Fibroblast of mammary gland (primary cell): ENCODE data around the gene ARHGEF38.

Experiments
- DNase-seq: peaks from one replicate; pipeline ENCODE4 v3.0.0-alpha.2; 2010; ENCODE audit warnings: low read depth
- H3K4me3 ChIP-seq: 2 replicates; pipeline ENCODE4 v1.5.1; 2011; ENCODE audit warnings: low read depth, mild to moderate bottlenecking, low read length, moderate library complexity; ENCODE audit not compliant: control insufficient read depth
- TF ChIP-seq, protein P1 (sequence below): conservative IDR thresholded peaks from 2 replicates; pipeline ENCODE4 v1.5.1; 2011; ENCODE audit warnings: low read depth, low read length, inconsistent platforms; ENCODE audit not compliant: control insufficient read depth, insufficient read depth

Gene ARHGEF38

DNA sequence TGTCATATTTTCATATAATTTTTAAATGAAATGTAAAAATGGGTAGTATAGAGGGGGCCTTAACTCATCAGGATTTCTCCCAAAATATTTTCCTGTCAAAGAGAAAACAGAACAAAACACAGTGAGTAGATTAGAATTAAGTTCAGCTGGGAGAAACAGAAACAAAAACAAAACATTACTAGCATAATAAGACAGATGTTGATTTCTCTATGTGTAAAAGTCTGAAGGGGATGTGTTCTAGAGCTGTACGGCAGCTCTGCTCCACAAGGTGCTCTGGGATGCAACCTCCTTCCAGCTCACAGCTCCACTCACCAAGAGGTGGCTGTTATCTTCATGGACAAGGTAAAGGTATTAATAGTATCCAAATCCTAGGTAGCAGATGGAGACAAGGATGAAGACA lies 72.8 kb downstream of the ARHGEF38 start:
- H3K4me3 ChIP-seq: no peak overlapping the region
- TF ChIP-seq, protein P1, sequence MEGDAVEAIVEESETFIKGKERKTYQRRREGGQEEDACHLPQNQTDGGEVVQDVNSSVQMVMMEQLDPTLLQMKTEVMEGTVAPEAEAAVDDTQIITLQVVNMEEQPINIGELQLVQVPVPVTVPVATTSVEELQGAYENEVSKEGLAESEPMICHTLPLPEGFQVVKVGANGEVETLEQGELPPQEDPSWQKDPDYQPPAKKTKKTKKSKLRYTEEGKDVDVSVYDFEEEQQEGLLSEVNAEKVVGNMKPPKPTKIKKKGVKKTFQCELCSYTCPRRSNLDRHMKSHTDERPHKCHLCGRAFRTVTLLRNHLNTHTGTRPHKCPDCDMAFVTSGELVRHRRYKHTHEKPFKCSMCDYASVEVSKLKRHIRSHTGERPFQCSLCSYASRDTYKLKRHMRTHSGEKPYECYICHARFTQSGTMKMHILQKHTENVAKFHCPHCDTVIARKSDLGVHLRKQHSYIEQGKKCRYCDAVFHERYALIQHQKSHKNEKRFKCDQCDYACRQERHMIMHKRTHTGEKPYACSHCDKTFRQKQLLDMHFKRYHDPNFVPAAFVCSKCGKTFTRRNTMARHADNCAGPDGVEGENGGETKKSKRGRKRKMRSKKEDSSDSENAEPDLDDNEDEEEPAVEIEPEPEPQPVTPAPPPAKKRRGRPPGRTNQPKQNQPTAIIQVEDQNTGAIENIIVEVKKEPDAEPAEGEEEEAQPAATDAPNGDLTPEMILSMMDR: no peak
- DNase-seq: no peak

DNA sequence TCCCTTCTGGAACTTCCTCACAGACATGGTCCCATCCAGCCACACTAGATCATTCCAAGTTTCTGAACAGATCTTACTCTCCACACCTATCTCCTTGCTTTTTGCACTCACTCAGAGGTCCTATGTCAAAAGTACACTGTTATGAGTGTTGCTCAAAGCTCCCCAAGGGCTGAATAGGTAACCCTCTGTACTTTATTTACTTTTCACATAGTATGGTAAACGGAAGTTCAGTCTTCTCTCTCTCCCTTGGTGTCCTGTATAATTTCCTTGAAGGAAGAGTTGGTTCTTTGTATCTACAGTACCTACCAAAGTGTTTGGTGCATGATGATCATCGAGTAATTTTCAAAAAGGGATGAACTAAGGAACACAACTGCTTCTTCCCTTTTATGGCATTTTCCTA lies 74.4 kb downstream of the ARHGEF38 start:
- DNase-seq: no peak
- TF ChIP-seq, protein P1: no peak
- no peak overlapping the region for H3K4me3 ChIP-seq

- no peak overlapping the region for H3K4me3 ChIP-seq
- TF ChIP-seq, protein P1: no peak
- no peak for DNase-seq
These were observed 75.2 kb downstream of the ARHGEF38 start for GRCh38 chr4:105627620-105628019.

DNA sequence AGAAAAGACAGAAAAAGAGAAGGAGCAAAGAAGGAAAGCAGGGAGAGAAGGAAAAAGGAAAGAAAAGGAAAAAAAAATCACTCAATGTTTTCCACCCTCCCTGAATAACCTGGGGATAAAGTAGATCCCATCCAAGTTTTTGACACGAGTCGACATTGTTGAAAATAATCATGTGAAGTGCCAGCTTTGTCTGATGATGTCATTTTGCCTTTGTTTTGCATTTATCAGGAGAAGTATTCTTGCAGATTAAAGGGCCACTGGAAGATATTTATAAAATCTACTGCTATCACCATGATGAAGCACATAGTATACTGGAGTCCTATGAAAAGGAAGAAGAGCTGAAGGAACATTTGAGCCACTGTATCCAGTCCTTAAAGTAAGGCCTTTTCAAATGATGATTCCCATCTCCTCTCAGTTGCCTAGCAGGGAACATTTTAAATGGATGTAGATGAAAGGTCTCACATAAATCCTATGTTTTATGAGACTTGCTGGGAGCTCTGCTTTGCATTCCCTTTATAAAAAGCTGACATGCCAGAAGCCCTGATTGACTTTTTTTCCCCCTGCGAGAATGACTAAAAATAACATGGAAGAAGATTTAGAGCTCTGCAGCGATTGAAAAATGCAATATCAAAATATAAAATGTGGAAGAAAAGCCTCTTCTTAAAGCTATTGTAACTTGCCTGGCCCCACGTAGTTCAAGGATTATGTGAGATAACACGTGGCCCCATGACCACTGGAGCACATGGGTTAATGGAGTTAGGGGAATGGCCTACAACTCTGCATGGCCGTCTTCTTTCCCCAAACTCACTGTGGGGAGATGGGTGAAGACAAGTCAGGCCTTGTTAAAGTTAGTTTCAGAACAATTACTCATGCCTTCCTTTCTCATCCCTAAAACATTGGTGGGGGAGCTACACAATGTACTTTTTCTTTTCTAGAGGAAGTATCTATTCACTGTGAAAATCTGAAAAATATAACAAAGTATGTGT lies 78.5 kb downstream of the ARHGEF38 start:
- TF ChIP-seq, protein P1: no peak
- no peak for DNase-seq
- no peak overlapping the region for H3K4me3 ChIP-seq

- no peak overlapping the region for H3K4me3 ChIP-seq
- peak; percentile 19 for DNase-seq
- TF ChIP-seq, protein P1: peak; percentile 42
These were observed 79.5 kb downstream of the ARHGEF38 start for GRCh38 chr4:105631818-105632400.

GRCh38 chr4:105632599-105632998 lies 80.2 kb downstream of the ARHGEF38 start:
- no peak overlapping the region for H3K4me3 ChIP-seq
- TF ChIP-seq, protein P1: no peak
- no peak for DNase-seq
